ENCODE measurements around the gene ASIC3.

Gene ASIC3

DNA sequence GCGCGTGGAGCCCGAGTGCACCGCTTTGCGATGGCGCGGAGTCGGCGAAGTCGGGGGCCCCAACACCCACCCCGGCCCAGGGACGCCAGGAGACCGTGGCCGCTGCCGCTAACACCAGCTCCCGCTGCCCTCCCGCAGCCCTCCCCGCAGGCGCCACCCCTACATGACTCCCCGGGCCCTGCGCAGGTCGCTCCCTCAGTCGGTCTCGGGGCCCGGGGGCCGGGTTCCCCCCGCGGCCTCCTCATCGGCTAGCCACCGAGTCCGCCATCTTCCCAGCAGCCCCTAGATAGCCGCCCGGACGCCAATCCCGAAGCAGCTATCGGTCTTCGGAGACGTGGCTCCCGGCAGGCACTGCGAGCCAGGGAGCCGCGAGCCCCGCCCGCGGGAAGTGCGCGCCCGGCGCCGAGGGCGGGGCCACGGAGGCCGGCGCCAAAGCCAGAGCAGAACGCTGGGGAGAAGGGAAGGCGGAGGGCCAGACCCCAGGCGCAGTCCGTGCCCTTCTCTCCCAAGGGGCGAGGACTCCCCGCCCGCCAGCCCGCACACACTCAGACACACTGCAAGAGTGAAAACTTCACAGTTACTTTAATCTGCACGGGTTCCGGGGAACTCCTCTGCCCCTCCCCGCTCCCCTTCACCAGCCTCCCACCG, 32.3 kb downstream of the ASIC3 start, which contains the start of gene FASTK:
FASTK (minus strand) TSS at position 288 of the 648 bp plus-strand sequence; CDS start at position 245, 43 bp downstream.
- TF ChIP-seq, protein P1, sequence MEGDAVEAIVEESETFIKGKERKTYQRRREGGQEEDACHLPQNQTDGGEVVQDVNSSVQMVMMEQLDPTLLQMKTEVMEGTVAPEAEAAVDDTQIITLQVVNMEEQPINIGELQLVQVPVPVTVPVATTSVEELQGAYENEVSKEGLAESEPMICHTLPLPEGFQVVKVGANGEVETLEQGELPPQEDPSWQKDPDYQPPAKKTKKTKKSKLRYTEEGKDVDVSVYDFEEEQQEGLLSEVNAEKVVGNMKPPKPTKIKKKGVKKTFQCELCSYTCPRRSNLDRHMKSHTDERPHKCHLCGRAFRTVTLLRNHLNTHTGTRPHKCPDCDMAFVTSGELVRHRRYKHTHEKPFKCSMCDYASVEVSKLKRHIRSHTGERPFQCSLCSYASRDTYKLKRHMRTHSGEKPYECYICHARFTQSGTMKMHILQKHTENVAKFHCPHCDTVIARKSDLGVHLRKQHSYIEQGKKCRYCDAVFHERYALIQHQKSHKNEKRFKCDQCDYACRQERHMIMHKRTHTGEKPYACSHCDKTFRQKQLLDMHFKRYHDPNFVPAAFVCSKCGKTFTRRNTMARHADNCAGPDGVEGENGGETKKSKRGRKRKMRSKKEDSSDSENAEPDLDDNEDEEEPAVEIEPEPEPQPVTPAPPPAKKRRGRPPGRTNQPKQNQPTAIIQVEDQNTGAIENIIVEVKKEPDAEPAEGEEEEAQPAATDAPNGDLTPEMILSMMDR (IDR thresholded peaks at IDR 0.05; ENCODE audit: control insufficient read depth, insufficient read depth, low read depth, low read length, missing control alignments), result no peak
- DNase-seq (ENCODE audit: low read depth), result peak; percentile 46
- peak within 1 kb of the TSS; percentile 96 for H3K4me3 ChIP-seq (ENCODE audit: control insufficient read depth, low read depth, low read length)

DNA sequence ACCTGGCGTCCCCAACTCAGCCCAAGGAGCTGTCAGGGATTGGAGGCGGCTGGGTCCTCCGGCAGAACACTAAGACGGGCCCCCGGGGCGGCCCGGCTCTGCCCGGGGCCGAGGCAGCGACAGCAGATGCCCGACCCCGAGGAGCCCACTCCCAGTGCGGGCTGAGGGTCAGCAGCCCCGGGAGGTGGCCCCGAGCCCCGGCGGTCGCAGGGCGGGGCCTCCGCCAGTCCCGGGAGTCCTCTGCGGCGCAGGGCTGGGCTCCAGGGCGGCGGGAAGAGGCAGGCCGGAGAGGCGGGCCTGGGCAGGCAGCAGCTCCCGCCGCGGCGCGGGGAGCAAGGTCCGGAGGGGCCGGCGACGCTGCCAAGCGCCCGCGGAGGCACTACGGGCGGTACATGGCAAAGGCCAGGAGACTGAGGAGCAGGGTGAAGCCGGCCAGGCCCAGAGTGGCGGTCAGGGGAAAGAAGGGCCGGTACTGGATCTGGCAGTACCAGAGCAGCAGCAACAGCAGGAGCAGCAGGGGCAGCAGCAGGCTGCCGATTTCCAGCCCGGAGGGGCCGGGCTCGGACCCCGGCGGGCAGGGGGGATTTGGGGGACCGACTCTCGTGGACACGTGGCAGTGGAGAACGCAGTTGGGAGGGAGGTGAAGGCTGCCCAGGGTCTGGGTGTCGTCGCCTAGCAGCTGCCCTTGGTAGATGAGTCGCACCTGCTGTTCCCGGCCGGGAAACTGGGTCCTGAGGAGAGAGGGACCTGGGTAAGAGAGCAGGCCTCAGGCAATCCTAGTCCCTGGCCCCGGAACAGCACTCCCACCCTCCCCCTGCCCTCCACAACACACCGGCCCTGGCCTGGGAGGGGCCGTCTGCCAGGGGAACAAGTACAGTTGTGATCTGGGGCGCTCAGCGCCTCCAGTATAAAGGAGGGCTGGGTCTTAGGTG, 33.1 kb downstream of the ASIC3 start:
- peak overlapping the region; percentile 88 for H3K4me3 ChIP-seq (ENCODE audit: control insufficient read depth, low read depth, low read length)
- TF ChIP-seq, protein P1 (IDR thresholded peaks at IDR 0.05; ENCODE audit: control insufficient read depth, insufficient read depth, low read depth, low read length, missing control alignments), result no peak
- no peak for DNase-seq (ENCODE audit: low read depth)

DNA sequence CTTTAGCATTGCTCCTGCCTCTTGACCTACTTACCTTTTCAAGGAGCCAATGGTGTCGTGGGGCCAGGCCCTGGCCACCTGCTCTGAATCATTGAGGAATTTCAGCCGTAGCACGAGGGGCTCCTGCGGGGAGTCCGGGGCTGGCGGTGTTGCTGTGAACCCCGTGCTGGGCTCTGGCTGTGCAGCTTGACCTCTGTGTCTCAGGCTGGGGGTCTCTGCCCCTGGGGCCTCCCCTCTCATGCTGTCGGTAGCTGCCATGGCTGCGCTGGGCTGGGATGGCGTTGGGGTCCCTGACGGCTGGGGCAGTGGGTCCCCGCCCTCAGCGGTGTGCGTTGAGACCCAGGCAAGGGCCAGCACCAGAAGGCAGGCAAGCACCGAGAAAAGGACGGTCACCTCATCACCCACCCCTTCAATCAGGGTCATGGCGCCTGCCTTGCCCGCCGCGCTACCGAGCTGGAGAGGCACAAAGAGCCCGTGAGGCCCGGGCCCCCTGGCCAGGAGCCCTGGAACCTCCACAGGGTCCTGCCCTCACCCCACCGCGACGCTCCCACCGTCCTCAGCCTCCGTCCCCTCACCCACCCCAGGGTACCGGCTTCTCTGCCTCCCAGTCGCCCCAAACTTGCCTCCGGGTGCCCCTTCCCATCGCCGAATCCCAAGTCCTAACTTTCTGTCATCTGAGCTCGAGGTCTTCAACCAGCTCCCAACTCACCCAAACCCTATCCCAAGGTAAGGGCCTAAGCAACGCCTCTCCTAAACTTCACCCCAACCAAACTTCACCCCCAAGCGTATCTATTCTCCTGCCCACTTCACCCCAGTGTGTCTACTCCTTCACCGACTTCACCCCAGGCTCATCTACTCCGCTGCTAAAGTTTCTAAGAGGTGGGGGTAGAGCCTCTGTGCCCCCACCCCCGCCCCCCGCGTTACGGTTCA, 34.1 kb downstream of the ASIC3 start:
- no peak for DNase-seq (ENCODE audit: low read depth)
- H3K4me3 ChIP-seq (ENCODE audit: control insufficient read depth, low read depth, low read length), result peak overlapping the region; percentile 88
- TF ChIP-seq, protein P1 (IDR thresholded peaks at IDR 0.05; ENCODE audit: control insufficient read depth, insufficient read depth, low read depth, low read length, missing control alignments), result no peak

DNA sequence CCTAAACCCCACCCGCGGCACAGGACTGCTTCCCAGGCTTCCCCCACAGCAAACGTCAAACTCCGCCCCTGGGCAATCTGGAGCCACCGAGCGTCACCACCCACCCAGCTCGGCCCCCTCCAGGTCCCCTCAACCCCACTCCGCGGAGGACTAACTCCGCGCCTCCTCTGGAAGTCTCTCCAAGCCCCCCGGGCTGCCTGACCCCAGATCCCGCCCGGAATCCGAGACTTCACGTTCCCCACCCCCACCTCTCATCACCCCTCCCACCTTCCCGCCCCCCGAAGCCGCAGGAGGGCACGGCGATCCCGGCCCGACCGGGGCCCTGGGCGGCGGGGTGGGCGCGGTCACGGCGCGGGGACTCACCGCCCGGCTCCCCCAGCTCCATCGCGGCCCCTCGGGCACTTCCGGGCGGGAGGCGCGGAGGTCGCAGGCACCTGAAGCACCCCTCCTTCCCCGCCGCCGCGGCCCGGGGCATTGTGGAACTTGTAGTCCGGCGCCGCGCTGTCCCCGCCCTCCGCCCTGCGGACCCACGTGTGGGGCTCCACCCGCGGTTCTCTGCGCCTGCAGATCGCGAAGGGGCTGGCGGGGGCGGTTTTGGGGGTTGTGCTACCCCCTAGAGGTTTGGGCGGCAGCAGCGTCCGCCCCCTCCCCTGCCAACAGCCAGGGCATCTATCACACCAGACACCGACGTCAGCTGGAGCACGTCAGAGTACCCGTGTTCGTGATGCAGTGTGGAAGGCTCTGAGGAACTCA, 34.9 kb downstream of the ASIC3 start, which contains the start of gene TMUB1:
TMUB1 (minus strand) TSS at position 423 of the 753 bp plus-strand sequence. CDS start 930 bp downstream, outside the sequence.
- H3K4me3 ChIP-seq (ENCODE audit: control insufficient read depth, low read depth, low read length), result peak within 1 kb of the TSS; percentile 88
- TF ChIP-seq, protein P1 (IDR thresholded peaks at IDR 0.05; ENCODE audit: control insufficient read depth, insufficient read depth, low read depth, low read length, missing control alignments), result no peak
- DNase-seq (ENCODE audit: low read depth), result no peak

DNA sequence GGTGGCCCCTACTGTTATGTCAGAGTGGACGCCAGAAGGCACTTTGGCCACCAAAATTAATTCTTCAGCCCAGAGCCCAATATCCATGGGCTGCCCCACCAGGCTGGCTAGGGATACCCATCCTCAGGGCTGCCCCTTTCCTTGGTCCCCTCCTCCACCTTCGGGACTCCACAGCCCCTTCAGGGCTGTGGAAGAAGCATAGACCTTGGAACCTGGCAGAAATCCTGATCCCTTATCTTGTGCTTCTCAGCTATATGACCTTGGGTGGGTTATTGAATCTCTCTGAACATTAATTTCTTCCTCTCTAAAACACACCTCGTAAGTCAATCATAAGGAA, 35.5 kb downstream of the ASIC3 start:
- TF ChIP-seq, protein P1 (IDR thresholded peaks at IDR 0.05; ENCODE audit: control insufficient read depth, insufficient read depth, low read depth, low read length, missing control alignments), result no peak
- no peak for DNase-seq (ENCODE audit: low read depth)
- peak overlapping the region; percentile 88 for H3K4me3 ChIP-seq (ENCODE audit: control insufficient read depth, low read depth, low read length)

Measured in AG09309 (cell line).